ENCODE data around the gene ZBED6.
"Not testable (repeated sequence)": the region's sequence is repeated elsewhere in the genome, so short reads cannot be mapped to it uniquely, and the experiment has no call there.

The ZBED6 gene

DNA sequence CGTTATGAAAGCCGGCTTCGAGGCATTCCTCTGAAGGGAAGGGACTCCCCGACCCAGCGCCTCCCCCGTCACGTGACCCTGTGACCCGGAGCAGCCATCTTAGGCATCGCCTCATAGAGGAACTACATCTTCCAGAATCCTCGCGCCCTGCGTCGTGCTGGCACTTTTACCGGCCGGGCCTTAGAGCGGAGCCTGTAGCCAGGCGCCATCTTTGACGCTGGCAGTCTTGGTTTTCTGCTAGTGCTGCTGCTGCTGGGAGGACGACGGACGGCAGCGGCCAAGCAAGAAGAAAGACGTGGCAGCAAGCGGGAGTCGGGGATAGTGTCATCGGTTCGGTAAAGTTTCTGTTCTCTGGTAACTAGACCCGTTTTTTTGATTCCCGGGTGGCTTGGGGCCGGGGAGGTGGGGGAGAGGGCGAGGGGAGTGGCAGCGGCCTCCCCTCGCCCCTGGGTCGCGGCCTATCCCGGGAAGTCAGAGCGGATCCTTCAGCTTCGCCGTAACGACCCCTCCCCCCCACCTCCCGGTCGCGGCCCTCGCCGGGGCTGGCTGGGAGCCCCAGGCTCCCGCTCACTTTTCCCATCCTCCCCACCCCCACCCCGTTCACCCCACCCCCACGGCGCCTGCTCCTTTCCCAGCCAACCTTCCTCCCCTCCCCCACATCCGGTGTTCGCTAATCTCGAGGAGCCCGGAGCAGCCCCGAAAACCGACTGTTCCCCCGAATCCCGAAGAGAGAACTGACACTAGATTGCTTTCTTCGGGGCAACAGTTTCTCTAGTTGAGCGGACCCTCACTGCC, at the start of gene ZBED6, which contains the start of gene ZC3H11A:
Gene ZBED6 (plus strand): TSS at position 183 of the 795 bp plus-strand sequence. CDS start 1,900 bp downstream, outside the sequence.
Gene ZC3H11A (plus strand): TSS at position 183 of the 795 bp plus-strand sequence. CDS start 21,448 bp downstream, outside the sequence.
- DNase-seq (ENCODE audit: low read depth, low spot score), result peak; percentile 97

DNA sequence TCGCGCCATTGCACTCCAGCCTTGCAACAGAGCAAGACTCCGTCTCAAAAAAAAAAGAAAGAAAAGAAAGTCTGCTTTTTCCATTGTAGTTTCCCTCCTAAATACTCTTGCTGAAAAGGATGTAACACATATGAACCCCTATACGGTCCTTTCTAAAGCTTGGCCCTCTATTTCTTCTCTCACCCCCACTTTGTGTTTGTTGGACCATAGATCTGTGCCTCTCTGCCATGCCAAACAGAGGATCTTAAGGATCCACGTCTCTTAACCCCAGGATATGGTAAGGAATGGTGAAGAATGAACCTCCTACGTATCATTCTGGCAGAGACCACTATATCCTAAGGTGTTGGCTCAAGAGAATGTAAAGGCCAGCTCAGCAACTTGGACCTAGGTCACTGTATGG, 49.1 kb upstream of the ZBED6 start:
- DNase-seq (ENCODE audit: low read depth, low spot score), result no peak

GRCh38 chr1:203751051-203751450, 44.4 kb upstream of the ZBED6 start:
- no peak for DNase-seq (ENCODE audit: low read depth, low spot score)

DNA sequence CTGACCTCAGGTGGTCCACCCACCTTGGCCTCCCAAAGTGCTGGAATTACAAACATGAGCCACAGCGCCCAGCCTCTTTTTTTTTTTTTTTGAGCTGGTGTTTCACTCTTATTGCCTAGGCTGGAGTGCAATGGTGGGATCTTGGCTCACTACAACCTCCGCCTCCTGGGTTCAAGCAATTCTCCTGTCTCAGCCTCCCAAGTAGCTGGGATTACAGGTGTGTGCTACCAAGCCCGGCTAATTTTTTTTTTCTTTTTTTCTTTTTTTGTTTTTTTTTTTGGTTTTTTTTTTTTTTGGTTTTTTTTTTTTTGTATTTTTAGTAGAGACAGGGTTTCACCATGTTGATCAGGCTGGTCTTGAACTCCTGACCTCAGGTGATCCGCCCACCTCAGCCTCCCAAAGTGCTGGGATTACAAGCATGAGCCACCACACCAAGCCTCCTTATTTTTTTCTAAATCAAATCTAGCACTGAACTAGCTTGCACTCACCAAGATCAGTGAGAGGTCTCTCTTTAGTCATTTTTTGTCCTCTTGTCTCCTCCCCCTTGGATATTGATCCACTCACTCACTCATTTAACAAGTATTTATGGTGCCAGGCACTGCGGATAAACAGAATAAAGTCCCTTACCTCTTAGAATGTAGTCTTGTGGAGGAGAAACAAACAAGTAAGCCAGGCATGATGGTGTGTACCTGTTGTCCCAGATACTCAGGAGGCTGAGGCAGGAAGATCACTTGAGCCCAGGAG, 43.6 kb upstream of the ZBED6 start:
- DNase-seq (ENCODE audit: low read depth, low spot score), result not testable (repeated sequence)

GRCh38 chr1:203754455-203754864, 41.0 kb upstream of the ZBED6 start:
- peak; percentile 3 for DNase-seq (ENCODE audit: low read depth, low spot score)

GRCh38 chr1:203756036-203756435, 39.4 kb upstream of the ZBED6 start:
- DNase-seq (ENCODE audit: low read depth, low spot score), result no peak

- not testable (repeated sequence) for DNase-seq (ENCODE audit: low read depth, low spot score)
Observed at GRCh38 chr1:203758749-203759148, 36.7 kb upstream of the ZBED6 start.

GRCh38 chr1:203760506-203760905, 34.9 kb upstream of the ZBED6 start:
- no peak for DNase-seq (ENCODE audit: low read depth, low spot score)

DNA sequence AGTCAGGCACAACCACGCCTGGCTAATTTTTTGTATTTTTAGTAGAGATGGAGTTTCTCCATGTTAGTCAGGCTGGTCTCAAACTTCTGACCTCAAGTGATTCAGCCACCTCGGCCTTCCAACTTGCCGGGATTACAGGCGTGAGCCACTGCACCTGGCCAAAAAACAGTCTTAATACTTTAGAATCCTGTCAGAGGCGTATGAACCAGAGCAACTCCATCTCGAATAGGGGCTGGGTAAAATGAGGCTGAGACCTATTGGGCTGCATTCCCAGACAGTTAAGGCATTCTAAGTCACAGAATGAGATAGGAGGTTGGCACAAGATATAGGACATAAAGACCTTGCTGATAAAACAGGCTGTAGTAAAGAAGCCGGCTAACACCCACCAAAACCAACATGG, 33.5 kb upstream of the ZBED6 start:
- not testable (repeated sequence) for DNase-seq (ENCODE audit: low read depth, low spot score)

GRCh38 chr1:203763505-203763904, 31.9 kb upstream of the ZBED6 start:
- no peak for DNase-seq (ENCODE audit: low read depth, low spot score)

DNA sequence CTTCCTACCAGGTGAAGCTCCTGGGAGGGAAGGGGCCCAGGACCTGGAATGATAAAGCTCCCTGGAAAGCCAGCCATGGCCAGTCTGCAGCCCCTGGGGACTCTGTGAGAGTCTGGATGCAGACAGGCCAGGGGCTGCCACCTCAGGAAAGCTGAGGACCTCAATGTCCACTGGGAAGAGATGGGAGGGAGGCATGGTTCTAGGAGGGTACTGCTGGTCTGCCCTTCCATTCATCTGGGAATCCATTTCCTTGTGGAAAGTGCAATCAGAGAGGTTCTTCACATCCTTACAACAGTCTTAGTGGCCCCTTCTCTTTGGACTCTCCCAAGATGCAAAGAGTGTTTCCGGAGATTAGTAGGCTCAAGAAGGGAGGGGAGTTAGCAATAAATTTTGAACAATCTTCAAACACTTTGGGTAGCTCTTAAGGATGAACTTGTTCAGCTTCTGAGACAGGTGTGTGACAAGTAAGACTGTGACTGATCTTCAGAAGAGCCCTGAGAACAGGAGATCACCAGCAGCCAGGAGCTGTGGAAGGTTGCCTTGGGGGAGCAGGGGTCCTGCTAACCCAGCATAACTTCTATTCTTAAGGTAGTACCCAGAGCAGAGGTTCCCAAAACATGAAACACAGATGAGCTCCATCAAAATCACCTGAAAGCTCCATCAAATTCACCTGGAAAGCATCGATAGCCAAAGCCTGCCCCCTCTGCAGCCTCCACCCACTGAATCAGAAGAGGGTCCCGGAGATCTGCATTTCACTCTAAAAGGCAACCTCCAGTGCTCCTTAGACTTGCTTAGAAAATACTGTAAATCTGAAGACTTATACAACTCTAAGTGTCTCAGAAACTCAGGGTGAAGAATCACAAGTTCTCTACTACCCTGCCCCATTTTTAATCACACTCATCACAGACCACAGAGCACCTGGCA, 31.1 kb upstream of the ZBED6 start:
- DNase-seq (ENCODE audit: low read depth, low spot score), result no peak

DNA sequence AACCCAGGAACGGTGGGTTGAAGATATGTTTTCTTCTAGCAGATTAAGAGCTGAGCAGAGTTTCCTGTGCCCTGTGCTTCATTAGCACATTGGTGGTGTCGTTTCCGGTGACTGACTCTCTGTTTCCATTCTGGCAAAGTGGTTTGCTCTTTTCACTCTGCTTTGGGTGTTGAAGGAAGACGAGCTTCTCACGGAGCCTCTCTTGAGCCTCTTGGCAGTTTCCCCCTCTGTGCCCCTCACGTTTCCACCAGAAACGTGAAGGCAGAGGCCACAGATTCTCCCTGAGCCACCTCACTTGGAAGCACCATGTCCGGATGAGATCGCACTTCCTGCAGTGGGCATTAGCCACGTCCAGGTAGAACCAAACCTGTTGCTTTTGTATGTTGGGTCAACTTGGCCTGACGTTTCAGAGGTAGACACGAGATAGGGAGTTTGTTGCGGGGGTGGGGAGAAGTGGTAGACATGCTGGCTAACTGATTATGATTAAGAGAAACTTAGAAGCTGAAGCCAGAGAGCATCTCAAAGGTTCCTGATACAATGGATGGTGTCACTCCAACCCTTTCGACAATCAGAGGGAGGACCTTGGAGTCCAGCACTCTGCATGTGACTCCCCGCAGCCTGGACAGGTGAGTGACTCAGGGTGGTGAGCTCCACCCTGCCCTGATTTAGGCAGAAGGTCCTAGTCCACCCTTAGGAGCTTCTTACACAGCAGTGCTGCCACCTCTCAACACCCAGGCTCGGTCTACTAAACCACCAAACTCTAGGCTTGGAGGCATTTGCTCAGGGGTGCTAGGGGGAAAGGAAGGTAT, 30.2 kb upstream of the ZBED6 start, which contains the start of gene LAX1:
Gene LAX1 (plus strand): TSS at position 155 of the 809 bp plus-strand sequence. CDS start 383 bp downstream, at position 538.
- peak; percentile 68 for DNase-seq (ENCODE audit: low read depth, low spot score)

DNA sequence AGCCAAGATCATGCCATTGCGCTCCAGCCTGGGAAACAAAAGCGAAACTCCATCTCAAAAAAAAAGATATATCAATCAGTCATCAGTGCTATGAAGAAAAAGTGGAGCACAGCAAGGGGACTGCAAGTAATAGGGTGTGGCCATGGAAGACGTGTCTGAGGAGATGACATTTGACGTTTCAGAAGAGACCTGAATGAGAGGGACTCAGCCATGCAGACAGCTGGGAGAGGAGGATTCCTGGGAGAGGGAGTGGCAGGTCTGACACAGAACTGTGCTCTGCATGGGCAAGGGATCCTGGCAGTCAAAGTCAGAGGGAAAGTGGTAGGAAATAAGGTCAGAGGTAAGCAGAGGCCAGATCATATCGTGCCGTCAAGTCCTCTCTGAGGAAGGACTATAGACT, 27.2 kb upstream of the ZBED6 start:
- DNase-seq (ENCODE audit: low read depth, low spot score), result no peak

DNA sequence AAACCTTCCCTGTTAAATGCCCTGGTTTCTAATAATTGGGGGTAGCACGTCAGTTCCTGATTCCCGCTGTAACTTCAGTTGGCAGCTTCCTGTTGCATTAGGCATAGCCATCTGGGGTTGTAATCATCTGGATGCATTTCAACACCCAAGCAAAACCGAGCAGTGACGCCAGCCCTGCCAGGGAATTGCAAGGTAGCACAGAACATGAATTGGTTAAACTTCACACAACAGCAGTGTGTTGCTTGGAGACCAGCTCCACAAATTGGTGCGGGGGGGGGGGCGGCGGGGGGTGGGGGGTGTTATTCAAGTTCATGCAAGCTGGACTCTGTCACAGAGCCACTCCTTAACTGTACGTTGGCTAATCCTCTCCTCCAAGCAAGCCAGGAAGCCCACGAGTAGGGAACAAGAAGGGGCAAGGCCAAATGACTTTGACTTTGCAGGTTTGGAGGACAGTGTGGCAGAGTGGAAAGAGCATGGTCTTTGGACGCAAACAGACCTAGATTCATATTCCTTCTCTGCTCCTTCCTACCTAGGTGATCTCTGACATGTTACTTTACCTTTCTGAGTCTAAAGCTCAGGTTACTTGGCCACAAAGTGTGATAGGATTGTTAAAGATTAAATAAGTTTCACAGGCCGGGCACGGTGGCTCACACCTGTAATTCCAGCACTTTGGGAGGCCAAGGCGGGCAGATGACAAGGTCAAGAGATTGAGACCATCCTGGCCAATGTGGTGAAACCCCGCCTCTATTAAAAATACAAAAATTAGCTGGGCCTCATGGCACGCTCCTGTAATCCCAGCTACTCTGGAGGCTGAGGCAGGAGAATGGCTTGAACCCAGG, 25.7 kb upstream of the ZBED6 start:
- DNase-seq (ENCODE audit: low read depth, low spot score), result no peak

DNA sequence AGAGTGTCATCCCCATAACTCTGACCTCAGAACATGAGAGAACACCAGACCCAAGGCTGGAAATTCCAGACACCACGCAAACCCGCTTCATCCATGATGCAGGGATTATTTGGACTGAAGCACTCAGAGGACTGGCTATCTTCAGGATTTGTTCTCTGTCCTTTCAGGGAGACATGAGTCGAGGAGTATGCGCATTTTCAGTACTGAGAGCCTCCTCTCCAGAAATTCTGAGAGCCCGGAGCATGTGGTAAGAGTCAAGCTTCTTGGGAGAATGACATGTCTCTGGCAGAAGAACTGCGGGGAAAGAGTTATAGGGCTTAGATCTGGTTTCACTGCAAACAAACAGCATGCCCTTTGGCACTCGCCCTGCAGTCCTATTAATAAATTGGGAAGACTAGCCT, 23.5 kb upstream of the ZBED6 start:
- DNase-seq (ENCODE audit: low read depth, low spot score), result no peak

DNA sequence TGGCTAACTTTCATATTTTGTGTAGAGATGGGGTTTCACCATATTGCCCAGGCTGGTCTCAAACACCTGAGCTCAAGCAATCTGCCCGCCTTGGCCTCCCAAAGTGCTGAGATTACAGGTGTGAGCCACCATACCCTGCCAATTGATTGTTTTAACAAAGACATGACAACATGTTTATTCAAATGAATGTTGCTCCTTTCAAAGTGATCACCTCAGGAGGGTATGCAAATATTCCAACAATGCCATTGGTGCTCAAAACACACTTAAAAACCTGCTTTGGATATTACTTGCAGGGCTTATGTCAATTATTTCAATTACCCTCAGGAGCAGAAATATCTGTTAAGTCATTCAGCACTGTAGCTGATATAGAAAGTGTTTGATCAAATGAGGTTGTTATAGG, 22.6 kb upstream of the ZBED6 start:
- DNase-seq (ENCODE audit: low read depth, low spot score), result no peak

DNA sequence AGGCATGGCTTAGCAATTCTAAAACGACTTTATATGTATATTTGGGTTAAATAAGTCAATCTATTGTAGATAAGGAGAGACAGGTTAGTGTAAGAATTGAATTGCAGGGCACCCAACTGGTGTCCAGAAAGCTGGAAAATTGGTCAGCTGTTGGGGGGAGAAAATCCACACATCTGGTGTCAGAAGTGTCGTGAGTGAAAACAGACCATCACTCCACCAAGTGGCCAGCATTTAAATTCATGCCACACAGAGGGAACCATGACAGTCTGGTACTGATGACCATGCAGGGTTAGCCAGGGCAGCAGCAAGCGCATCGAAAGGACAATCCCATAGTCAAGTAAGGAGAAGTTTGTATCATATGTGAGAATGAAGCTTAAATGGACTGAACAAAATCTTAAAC, 18.8 kb upstream of the ZBED6 start:
- DNase-seq (ENCODE audit: low read depth, low spot score), result no peak

DNA sequence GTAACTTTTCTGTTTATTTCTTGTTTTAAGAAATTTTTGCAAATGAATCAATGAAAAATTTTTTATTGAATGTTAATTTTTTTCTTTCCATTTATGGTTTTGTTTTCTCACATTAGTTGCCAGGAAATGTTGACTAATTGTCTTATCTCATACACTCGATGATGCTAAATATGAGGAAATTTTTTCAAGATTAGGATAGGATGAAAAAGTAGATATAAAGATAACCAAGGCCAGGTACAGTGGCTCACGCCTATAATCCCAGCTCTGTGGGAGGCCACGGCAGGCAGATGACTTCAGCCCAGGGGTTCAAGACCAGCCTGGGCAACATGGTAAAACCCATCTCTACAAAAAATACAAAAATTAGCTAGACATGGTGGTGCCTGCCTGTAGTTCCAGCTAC, 17.8 kb upstream of the ZBED6 start:
- no peak for DNase-seq (ENCODE audit: low read depth, low spot score)

- no peak for DNase-seq (ENCODE audit: low read depth, low spot score)
Observed at GRCh38 chr1:203778146-203778545, 17.3 kb upstream of the ZBED6 start.

GRCh38 chr1:203778789-203779188, 16.6 kb upstream of the ZBED6 start:
- no peak for DNase-seq (ENCODE audit: low read depth, low spot score)

Measured in activated naive CD8-positive, alpha-beta T cell treated with anti-CD3 and anti-CD28 coated beads, Interleukin-2, amount 50 U/mL, for 16 hours (primary cell).